Measurements from ENCODE around the gene KCNMA1.

DNA sequence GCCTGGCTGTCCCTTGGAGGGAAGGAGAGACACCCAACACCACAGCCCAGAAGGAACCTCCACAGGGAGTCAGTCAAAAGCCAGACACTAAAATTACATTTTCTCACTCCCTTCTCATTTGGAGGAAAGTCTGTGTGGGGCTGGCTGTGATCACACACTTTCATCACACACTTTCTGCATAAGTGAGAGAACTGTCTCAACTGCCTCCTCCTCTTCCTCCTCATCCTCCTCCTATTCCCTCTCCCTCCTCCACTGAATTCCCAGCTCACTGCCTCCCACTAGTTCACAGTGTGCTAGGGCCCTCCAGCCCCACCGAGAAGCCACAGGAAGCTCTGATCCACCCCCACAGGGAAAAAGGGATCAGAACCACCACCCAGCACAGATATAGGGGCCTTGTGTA, 91.6 kb downstream of the KCNMA1 start:
- TF ChIP-seq, protein P1, sequence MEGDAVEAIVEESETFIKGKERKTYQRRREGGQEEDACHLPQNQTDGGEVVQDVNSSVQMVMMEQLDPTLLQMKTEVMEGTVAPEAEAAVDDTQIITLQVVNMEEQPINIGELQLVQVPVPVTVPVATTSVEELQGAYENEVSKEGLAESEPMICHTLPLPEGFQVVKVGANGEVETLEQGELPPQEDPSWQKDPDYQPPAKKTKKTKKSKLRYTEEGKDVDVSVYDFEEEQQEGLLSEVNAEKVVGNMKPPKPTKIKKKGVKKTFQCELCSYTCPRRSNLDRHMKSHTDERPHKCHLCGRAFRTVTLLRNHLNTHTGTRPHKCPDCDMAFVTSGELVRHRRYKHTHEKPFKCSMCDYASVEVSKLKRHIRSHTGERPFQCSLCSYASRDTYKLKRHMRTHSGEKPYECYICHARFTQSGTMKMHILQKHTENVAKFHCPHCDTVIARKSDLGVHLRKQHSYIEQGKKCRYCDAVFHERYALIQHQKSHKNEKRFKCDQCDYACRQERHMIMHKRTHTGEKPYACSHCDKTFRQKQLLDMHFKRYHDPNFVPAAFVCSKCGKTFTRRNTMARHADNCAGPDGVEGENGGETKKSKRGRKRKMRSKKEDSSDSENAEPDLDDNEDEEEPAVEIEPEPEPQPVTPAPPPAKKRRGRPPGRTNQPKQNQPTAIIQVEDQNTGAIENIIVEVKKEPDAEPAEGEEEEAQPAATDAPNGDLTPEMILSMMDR (IDR thresholded peaks at IDR 0.05) = no peak
- no peak for TF ChIP-seq POLR2AphosphoS5 (IDR thresholded peaks at IDR 0.05)
